Measurements from ENCODE around the gene ZRANB2. TPM values are rescaled to one million over a fixed set of nuclear protein-coding genes. Genes with fewer than 3 reads are reported as not detected.

The ZRANB2 gene
- total and polyA plus RNA-seq, 7 donors, result 18.5 to 119 (median 63.4) TPM

DNA sequence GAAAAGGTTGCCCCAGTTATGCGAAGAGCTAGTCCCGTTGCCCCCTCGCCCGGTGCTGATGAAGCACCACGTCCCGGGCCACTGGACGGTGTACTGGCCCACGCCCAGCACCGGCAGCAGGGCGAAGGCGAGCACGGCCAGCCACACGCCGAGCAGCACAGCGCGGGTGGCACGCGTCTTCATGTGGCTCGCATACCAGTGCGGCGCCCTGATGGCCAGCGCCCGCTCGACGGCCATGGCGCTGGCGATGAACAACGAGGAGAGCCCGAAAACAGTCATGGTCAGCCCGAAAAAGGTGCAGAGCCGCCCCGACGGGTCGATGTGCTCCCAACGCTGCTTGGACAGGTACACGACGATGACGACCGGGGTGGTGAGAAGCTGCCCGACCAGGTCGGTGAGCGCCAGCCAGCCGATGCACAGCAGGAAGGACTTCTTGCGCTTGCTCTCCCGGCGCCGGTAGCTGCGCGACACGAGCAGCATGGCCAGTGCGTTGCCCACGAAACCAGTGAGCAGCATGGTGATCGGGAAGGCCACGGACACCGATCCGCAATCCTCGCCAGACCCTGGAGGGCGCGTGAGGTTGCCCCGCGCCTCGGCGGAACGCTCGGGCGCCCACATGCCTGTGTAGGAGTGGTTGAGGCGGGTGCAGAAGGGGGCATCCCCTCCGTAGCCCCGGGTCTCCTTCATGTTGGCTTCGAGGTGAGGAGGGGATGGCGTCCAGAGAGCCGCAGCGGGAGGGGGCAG is 33.8 kb downstream of the ZRANB2 start:
- Histone ChIP-seq H3K36me3 (no peaks in the 10 kb centered on the region), H3K4me1 (peaks cover 0 to 29% (median 23%) of the 10 kb centered on the region in 4 donors), H3K27me3 (peaks cover 3 to 18% (median 6%) of the 10 kb centered on the region in 3 donors), H3K9me3 (no peaks in the 10 kb centered on the region), H3K4me3 (peak overlapping the region; percentile 47 to 81 (median 69)), H3K27ac (peak overlapping the region; percentile 33 to 71 (median 57))
- intact Hi-C loops (cut with DNase I), result loop anchor here (10.0 kb wide), 1 partner anchor 92 kb away; no protein-coding TSS in a partner anchor
- 4 to 9% methylated on average over 73 of the region's 73 CpGs for WGBS, 2 donors
- no peak for TF ChIP-seq POLR2A (IDR thresholded peaks at IDR 0.05)
- TF ChIP-seq, protein P1, sequence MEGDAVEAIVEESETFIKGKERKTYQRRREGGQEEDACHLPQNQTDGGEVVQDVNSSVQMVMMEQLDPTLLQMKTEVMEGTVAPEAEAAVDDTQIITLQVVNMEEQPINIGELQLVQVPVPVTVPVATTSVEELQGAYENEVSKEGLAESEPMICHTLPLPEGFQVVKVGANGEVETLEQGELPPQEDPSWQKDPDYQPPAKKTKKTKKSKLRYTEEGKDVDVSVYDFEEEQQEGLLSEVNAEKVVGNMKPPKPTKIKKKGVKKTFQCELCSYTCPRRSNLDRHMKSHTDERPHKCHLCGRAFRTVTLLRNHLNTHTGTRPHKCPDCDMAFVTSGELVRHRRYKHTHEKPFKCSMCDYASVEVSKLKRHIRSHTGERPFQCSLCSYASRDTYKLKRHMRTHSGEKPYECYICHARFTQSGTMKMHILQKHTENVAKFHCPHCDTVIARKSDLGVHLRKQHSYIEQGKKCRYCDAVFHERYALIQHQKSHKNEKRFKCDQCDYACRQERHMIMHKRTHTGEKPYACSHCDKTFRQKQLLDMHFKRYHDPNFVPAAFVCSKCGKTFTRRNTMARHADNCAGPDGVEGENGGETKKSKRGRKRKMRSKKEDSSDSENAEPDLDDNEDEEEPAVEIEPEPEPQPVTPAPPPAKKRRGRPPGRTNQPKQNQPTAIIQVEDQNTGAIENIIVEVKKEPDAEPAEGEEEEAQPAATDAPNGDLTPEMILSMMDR (IDR thresholded peaks at IDR 0.05), result no peak
- TF ChIP-seq POLR2AphosphoS5 (IDR thresholded peaks at IDR 0.05), result no peak
- TF ChIP-seq EP300 (IDR thresholded peaks at IDR 0.05), result no peak
- DNase-seq, result peak; percentile 67

DNA sequence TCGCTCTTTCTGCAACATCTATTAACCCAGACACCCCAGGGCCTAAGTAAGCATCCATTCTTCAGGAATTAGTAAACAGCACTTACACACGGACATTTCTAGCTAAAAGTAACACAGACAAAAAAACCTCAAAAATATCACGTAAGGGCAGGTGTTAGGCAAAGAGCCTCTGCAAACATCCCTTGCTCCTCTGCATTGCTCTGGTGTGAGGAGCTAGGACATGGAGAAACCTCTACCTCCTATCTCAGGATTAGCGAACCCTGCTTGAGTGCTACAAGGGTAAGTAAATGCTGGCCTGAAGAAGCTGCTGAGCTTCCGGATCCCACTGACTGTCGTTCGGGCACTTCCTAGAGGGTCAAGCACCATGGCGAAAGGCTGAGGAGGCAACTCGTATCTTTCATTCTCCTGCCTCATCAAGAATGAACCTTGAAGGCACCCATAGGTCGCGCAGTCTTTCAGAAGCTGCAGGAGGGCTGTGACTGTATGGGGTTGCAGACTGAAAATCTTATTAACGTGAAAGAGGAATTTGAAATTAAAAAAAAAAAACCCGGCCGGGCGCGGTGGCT is 35.3 kb downstream of the ZRANB2 start:
- Histone ChIP-seq H3K4me3 (peak overlapping the region; percentile 6 to 81 (median 52)), H3K27me3 (peaks cover 3 to 18% (median 6%) of the 10 kb centered on the region in 3 donors), H3K36me3 (no peaks in the 10 kb centered on the region), H3K27ac (peak overlapping the region in 3 of 4 donors; percentile 27 to 42 (median 40)), H3K4me1 (peaks cover 0 to 31% (median 23%) of the 10 kb centered on the region in 4 donors), H3K9me3 (no peaks in the 10 kb centered on the region)
- DNase-seq, result no peak
- intact Hi-C loops (cut with DNase I), result loop anchor here (10.0 kb wide), 1 partner anchor 91 kb away; no protein-coding TSS in a partner anchor
- WGBS, 2 donors, result 77 to 80% methylated on average over 16 of the region's 16 CpGs
- TF ChIP-seq POLR2AphosphoS5 (IDR thresholded peaks at IDR 0.05) (no peak), EP300 (IDR thresholded peaks at IDR 0.05) (no peak), POLR2A (IDR thresholded peaks at IDR 0.05) (no peak)
- TF ChIP-seq, protein P1 (IDR thresholded peaks at IDR 0.05), result no peak

DNA sequence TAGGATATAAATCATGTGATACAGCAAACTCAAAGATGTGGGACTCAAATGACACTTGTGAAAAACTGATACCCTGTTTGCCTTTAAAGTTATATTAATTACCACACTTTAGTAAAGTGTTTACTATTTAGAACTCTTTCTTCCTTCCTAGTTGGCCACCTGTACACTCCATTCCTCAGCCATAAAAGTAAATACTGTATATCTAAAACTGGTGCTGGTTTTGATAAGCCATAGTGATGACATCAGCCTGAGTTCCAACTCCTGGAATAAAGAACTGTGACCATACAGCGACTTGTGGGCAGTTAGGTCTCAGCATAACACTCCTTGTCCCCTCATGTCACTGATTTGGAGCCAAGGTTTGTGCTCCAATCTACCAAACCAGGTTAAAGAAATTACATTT is 36.0 kb downstream of the ZRANB2 start:
- H3K36me3 ChIP-seq, result no peaks in the 10 kb centered on the region
- H3K27ac ChIP-seq, result peak overlapping the region in 2 of 4 donors; percentile 40 to 42
- no peak for DNase-seq

DNA sequence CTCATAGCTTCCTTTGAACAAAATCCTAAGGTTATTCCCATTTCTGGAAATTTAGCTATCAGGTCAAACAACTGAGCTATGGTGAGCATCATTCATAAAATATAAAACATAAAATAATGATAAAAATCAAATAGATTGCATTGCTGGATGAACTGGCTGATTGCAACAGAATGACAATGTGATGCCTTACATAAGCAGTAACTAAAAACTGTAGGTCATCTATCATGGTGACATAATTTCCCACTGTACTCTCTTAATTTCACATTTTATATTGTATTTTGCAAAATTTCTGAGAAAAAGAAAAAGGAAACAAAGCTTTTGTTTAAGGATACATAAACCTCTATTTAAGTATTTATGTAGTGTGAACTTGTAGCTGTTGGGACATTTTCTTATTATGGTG is 37.8 kb downstream of the ZRANB2 start:
- no peaks in the 10 kb centered on the region for H3K36me3 ChIP-seq
- TF ChIP-seq POLR2AphosphoS5 (IDR thresholded peaks at IDR 0.05), result no peak
- TF ChIP-seq, protein P1 (IDR thresholded peaks at IDR 0.05), result no peak
- TF ChIP-seq POLR2A (IDR thresholded peaks at IDR 0.05), result no peak
- intact Hi-C loops (cut with DNase I), result loop anchor here (10.0 kb wide), 1 partner anchor 88 kb away; no protein-coding TSS in a partner anchor
- H3K4me3 ChIP-seq, result peak overlapping the region in 1 of 4 donors; percentile 73
- no peak for DNase-seq
- H3K4me1 ChIP-seq, result peaks cover 0 to 34% (median 25%) of the 10 kb centered on the region in 4 donors
- peak overlapping the region in 2 of 4 donors; percentile 20 to 26 for H3K27ac ChIP-seq
- H3K9me3 ChIP-seq, result no peaks in the 10 kb centered on the region
- peaks cover 3 to 16% (median 6%) of the 10 kb centered on the region in 3 donors for H3K27me3 ChIP-seq

More for the DNA sequence above, 36.0 kb downstream of the ZRANB2 start:
- WGBS, 2 donors, result 48 to 88% methylated on average over 1 of the region's 1 CpG
- H3K4me3 ChIP-seq, result peak overlapping the region in 2 of 4 donors; percentile 73 to 81
- H3K4me1 ChIP-seq, result peaks cover 0 to 31% (median 23%) of the 10 kb centered on the region in 4 donors
- peaks cover 3 to 18% (median 6%) of the 10 kb centered on the region in 3 donors for H3K27me3 ChIP-seq
- no peaks in the 10 kb centered on the region for H3K9me3 ChIP-seq
- TF ChIP-seq EP300 (IDR thresholded peaks at IDR 0.05) (no peak), POLR2AphosphoS5 (IDR thresholded peaks at IDR 0.05) (no peak), POLR2A (IDR thresholded peaks at IDR 0.05) (no peak)
- TF ChIP-seq, protein P1 (IDR thresholded peaks at IDR 0.05), result no peak
- intact Hi-C loops (cut with DNase I), result loop anchor here (10.0 kb wide), 1 partner anchor 90 kb away; no protein-coding TSS in a partner anchor

All from sigmoid colon (tissue), 7 donors.